Measurements from ENCODE around the gene AGAP5. TPM values are rescaled to one million over a fixed set of nuclear protein-coding genes. Genes with fewer than 3 reads are reported as not detected.
"Not testable (repeated sequence)": the region's sequence is repeated elsewhere in the genome, so short reads cannot be mapped to it uniquely, and the experiment has no call there.

The AGAP5 gene
- total RNA-seq, 1 experiment from 2014 or later, result 13.4 TPM

DNA sequence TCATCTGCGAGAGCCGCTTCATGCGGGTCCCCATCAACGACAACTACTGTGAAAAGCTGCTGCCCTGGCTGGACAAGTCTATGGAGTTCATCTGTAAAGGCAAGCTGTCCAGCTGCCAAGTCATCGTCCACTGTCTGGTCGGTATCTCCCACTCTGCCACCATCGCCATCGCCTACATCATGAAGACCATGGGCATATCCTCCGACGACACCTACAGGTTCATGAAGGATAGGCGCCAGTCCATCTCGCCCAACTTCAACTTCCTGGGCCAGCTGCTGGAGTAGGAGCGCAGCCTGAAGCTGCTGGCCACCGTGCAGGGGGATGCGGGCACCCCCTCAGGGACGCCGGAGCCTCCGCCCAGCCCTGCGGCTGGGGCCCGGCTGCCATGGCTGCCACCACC lies 34.5 kb upstream of the AGAP5 start:
- no TSS peak for BruUV-seq (replicated peaks)
- Histone ChIP-seq H3K9me3 (ENCODE audit: insufficient read depth, low read depth) (no peaks in the 10 kb centered on the region), H2AFZ (no peak overlapping the region), H3K27me3 (ENCODE audit: insufficient read depth, low read depth) (no peaks in the 10 kb centered on the region), H3K36me3 (ENCODE audit: low read depth) (no peaks in the 10 kb centered on the region), H3K4me1 (replicated peaks; ENCODE audit: insufficient read depth) (peaks cover 15% of the 10 kb centered on the region), H3K27ac (no peak overlapping the region), H4K20me1 (ENCODE audit: insufficient read depth) (no peaks in the 10 kb centered on the region), H3F3A (ENCODE audit: insufficient read depth, low read depth) (peaks cover 24% of the 10 kb centered on the region; the same call in 1 of the 2 replicates), H3K4me2 (no peak overlapping the region), H3K79me2 (ENCODE audit: low read depth) (peaks cover 38% of the 10 kb centered on the region), H3K9me2 (ENCODE audit: insufficient read depth) (no peaks in the 10 kb centered on the region), H3K4me3 (no peak overlapping the region)
- DNase-seq, result no peak
- intact Hi-C loops (cut with micrococcal nuclease; ENCODE audit: unreplicated experiment), result no loop called here
- no peak for TF ChIP-seq CTCF (conservative IDR thresholded peaks at IDR 0.05)
- TF ChIP-seq EZH2 (IDR thresholded peaks at IDR 0.05; ENCODE audit: low read depth), result no peak
- ChIA-PET POLR2A (ENCODE audit: unreplicated experiment) (no interaction called here), CTCF (no interaction called here)

- Histone ChIP-seq H2AFZ (no peak overlapping the region), H3K9me3 (ENCODE audit: insufficient read depth, low read depth) (no peaks in the 10 kb centered on the region), H3K4me3 (peak overlapping the region; percentile 79; the same call in 1 of the 2 replicates), H3K27ac (no peak overlapping the region), H3K4me1 (replicated peaks; ENCODE audit: insufficient read depth) (peaks cover 15% of the 10 kb centered on the region), H3K36me3 (ENCODE audit: low read depth) (peaks cover 4% of the 10 kb centered on the region; the same call in 1 of the 2 replicates), H3K27me3 (ENCODE audit: insufficient read depth, low read depth) (no peaks in the 10 kb centered on the region), H3K4me2 (peak overlapping the region; percentile 95), H4K20me1 (ENCODE audit: insufficient read depth) (no peaks in the 10 kb centered on the region), H3K79me2 (ENCODE audit: low read depth) (peaks cover 38% of the 10 kb centered on the region), H3F3A (ENCODE audit: insufficient read depth, low read depth) (peaks cover 20% of the 10 kb centered on the region; the same call in 1 of the 2 replicates), H3K9me2 (ENCODE audit: insufficient read depth) (no peaks in the 10 kb centered on the region)
- BruUV-seq (replicated peaks), result no TSS peak
- POLR2A ChIA-PET (ENCODE audit: unreplicated experiment), result no interaction called here
- intact Hi-C loops (cut with micrococcal nuclease; ENCODE audit: unreplicated experiment), result no loop called here
- DNase-seq, result no peak
- CTCF ChIA-PET, result no interaction called here
- TF ChIP-seq EZH2 (IDR thresholded peaks at IDR 0.05; ENCODE audit: low read depth) (no peak), CTCF (conservative IDR thresholded peaks at IDR 0.05) (no peak)
These were observed 33.9 kb upstream of the AGAP5 start for GRCh38 chr10:73731588-73732375.

DNA sequence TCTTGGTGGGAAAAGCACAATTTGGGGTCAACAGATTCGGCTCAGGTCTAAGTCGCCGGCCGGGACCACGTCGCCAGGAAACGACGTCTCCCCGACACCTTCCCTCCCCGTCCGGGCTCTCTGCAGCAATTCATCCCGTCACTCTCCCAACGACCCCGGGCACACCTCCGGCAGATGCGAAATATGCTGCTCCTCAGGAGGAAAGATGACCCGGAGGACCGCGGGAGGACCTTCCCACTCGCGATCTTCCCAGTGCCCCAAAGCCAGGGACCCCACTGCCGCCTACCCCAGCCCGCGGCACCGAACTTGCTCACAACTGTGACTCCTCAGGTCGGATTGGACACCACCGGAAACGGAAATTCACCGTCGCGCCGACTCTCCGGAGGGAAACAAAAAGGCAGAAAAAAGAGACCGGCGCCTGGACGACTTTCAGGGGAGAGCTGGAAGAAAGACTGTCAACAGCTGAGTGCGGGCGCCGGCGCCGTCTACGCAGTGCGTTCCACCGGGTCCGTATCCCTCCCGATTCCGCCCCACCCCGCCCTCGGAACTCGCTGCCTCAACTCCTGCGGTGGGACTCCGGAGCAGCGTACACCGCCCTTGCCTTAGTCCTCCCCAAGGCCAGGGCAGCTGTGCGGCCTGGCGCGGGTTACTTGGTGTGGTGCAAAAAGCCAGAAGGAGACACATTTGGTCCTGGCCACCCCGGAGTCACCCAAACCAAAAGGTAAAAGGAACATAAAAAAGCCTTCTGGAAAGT lies 32.4 kb upstream of the AGAP5 start:
- intact Hi-C loops (cut with micrococcal nuclease; ENCODE audit: unreplicated experiment), result no loop called here
- ChIA-PET CTCF (no interaction called here), POLR2A (ENCODE audit: unreplicated experiment) (interaction anchor here (0.5 to 0.7 kb wide), 5 partner anchors 70 to 372 kb away, joined by 3 to 7 read pairs (median 4); partner anchors contain the start of gene CFAP70)
- Histone ChIP-seq H3K36me3 (ENCODE audit: low read depth) (peaks cover 8% of the 10 kb centered on the region; the same call in 1 of the 2 replicates), H4K20me1 (ENCODE audit: insufficient read depth) (no peaks in the 10 kb centered on the region), H3K9me3 (ENCODE audit: insufficient read depth, low read depth) (no peaks in the 10 kb centered on the region), H3K9me2 (ENCODE audit: insufficient read depth) (no peaks in the 10 kb centered on the region), H2AFZ (peak overlapping the region; percentile 82), H3K27ac (peak overlapping the region; percentile 59), H3F3A (ENCODE audit: insufficient read depth, low read depth) (peaks cover 14% of the 10 kb centered on the region; the same call in 1 of the 2 replicates), H3K4me1 (replicated peaks; ENCODE audit: insufficient read depth) (peaks cover 15% of the 10 kb centered on the region), H3K4me3 (peak overlapping the region; percentile 79), H3K4me2 (peak overlapping the region; percentile 95), H3K79me2 (ENCODE audit: low read depth) (peaks cover 35% of the 10 kb centered on the region), H3K27me3 (ENCODE audit: insufficient read depth, low read depth) (no peaks in the 10 kb centered on the region)
- peak; percentile 90 to 94 for DNase-seq
- no TSS peak for BruUV-seq (replicated peaks)
- no peak for TF ChIP-seq EZH2 (IDR thresholded peaks at IDR 0.05; ENCODE audit: low read depth)
- TF ChIP-seq CTCF (conservative IDR thresholded peaks at IDR 0.05), result no peak

DNA sequence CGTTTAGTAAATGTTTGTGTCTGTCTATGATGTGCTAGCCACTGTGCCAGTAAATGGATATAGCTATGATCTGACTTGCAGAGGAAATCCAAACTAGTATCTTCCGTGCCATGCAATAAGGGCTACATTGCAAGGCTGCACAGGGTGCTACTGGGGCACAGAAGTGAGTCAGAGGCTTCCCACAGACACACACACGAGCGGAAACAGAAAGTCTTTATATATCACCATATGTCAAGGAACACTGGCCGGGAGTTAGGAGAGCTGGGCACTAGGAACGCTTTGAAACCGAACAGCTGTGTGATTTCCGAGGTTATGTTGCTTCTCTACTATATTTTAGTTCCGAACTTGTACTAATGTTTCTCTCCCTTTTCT lies 31.9 kb upstream of the AGAP5 start:
- peak overlapping the region; percentile 95 for H3K4me2 ChIP-seq
- intact Hi-C loops (cut with micrococcal nuclease; ENCODE audit: unreplicated experiment); CTCF ChIA-PET; H3K36me3 ChIP-seq (ENCODE audit: low read depth); H3K9me3 ChIP-seq (ENCODE audit: insufficient read depth, low read depth); H4K20me1 ChIP-seq (ENCODE audit: insufficient read depth); H3K27me3 ChIP-seq (ENCODE audit: insufficient read depth, low read depth); DNase-seq; H3K9me2 ChIP-seq (ENCODE audit: insufficient read depth): not testable (repeated sequence)
- H3F3A ChIP-seq (ENCODE audit: insufficient read depth, low read depth), result peaks cover 14% of the 10 kb centered on the region; the same call in 1 of the 2 replicates
- H3K4me1 ChIP-seq (replicated peaks; ENCODE audit: insufficient read depth), result peaks cover 15% of the 10 kb centered on the region
- POLR2A ChIA-PET (ENCODE audit: unreplicated experiment), result interaction anchor here (0.6 to 0.7 kb wide), 2 partner anchors 371 to 669 kb away, joined by 4 read pairs; partner anchors contain the start of gene CFAP70
- TSS peak; percentile 87 for BruUV-seq (replicated peaks)
- H2AFZ ChIP-seq, result peak overlapping the region; percentile 82
- peak overlapping the region; percentile 79 for H3K4me3 ChIP-seq
- peaks cover 35% of the 10 kb centered on the region for H3K79me2 ChIP-seq (ENCODE audit: low read depth)
- peak overlapping the region; percentile 59 for H3K27ac ChIP-seq

Measured in PC-9 (cell line).